ENCODE measurements around the gene DLK2.
A peak's percentile ranks its signal among the peaks of the same experiment; 100 is the strongest.

Gene DLK2

DNA sequence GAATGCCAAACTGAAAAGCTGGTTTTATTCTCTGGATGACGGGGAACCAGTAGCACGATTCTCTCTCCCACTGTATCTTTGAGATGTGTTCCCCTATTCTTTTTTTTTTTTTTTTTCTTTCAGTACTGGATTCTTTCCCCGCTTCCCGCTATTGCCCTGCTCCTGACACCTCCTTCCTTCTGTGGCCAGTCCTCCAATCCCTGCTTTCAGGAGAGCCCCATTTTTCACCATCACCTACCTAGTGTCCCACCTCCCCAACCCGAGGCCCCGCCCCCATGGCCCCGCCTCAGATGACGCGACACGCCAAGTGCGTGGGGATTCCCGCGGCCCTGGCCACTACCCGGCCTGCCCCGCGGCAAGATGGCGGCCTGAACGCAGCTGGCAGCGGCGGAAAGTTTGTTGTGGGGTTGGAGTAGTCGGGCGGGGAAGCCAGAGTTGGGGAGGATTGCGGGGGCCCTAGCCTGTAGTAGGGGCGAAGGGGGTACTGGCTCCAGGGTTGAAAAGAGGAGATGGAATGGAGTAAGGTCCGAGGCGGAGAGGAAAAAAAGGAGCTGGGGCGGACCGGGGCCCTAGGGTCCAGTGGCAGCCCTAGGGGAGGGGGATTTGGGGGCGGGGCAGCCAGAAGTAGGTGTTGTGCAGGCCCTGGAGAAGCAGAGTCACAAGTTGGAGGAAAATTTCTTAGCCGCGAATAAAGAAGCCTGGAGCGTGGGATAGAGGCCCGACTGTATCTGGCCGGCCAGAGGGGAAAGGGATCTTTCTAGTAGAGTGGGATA lies 22.1 kb upstream of the DLK2 start, which contains the start of gene TJAP1:
TJAP1 (plus strand) TSS at position 336 of the 773 bp plus-strand sequence. CDS start 21,432 bp downstream, outside the sequence.
- Histone ChIP-seq H3K9me3 (no peaks in the 10 kb centered on the region), H3K36me3 (no peaks in the 10 kb centered on the region), H3K27me3 (no peaks in the 10 kb centered on the region), H3K4me3 (ENCODE audit: low read depth, low read length) (peak within 1 kb of the TSS; percentile 62), H3K4me1 (peaks cover 5% of the 10 kb centered on the region)
- TF ChIP-seq, protein P1, sequence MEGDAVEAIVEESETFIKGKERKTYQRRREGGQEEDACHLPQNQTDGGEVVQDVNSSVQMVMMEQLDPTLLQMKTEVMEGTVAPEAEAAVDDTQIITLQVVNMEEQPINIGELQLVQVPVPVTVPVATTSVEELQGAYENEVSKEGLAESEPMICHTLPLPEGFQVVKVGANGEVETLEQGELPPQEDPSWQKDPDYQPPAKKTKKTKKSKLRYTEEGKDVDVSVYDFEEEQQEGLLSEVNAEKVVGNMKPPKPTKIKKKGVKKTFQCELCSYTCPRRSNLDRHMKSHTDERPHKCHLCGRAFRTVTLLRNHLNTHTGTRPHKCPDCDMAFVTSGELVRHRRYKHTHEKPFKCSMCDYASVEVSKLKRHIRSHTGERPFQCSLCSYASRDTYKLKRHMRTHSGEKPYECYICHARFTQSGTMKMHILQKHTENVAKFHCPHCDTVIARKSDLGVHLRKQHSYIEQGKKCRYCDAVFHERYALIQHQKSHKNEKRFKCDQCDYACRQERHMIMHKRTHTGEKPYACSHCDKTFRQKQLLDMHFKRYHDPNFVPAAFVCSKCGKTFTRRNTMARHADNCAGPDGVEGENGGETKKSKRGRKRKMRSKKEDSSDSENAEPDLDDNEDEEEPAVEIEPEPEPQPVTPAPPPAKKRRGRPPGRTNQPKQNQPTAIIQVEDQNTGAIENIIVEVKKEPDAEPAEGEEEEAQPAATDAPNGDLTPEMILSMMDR (IDR thresholded peaks at IDR 0.05; ENCODE audit: low read depth, low read length): no peak
- DNase-seq: peak; percentile 96

DNA sequence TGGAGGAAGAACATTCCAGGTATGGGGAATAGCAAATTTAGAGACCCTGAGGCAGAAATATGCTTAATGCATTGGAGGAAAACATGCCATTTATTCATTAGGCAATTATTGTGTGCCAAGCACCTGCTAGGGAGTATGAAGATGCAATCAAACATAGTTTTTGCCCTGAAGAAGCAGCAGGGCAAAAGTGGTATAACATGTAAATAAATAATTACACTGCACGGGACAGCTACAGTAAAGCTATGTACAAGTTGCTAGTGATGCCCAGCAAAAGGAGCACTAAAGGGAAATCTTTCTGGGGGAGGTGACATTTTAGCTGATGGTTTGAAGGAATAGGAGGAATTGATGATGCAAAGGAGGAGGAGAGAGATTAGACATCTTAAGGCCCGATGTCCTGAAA lies 21.4 kb upstream of the DLK2 start:
- peaks cover 5% of the 10 kb centered on the region for H3K4me1 ChIP-seq
- H3K4me3 ChIP-seq (ENCODE audit: low read depth, low read length): peak overlapping the region; percentile 62
- TF ChIP-seq, protein P1 (IDR thresholded peaks at IDR 0.05; ENCODE audit: low read depth, low read length): no peak
- H3K36me3 ChIP-seq: no peaks in the 10 kb centered on the region
- H3K27me3 ChIP-seq: no peaks in the 10 kb centered on the region
- H3K9me3 ChIP-seq: no peaks in the 10 kb centered on the region
- DNase-seq: no peak

DNA sequence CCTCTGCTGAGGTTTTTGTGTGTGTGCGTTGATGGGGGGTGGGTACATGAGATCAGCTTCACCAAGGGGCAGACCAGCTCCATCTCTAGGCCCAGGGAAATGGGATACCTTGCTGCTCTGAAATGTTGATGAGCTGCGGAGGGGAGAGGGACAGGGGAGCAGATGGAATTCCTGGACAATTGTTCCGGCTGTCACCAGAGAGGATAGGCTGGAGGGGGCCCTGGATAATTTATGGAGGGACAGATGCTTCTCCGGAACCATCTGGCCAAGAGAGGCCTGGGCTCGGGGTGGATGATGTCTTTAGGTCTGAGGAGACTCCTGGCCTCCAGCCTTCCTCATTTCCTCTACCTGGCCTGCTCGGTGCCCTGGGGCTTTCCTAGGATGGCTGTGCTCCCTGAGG lies 20.2 kb upstream of the DLK2 start:
- H3K27me3 ChIP-seq: no peaks in the 10 kb centered on the region
- H3K4me1 ChIP-seq: peaks cover 5% of the 10 kb centered on the region
- DNase-seq: no peak
- H3K9me3 ChIP-seq: no peaks in the 10 kb centered on the region
- H3K36me3 ChIP-seq: no peaks in the 10 kb centered on the region
- TF ChIP-seq, protein P1 (IDR thresholded peaks at IDR 0.05; ENCODE audit: low read depth, low read length): no peak
- H3K4me3 ChIP-seq (ENCODE audit: low read depth, low read length): no peak overlapping the region

DNA sequence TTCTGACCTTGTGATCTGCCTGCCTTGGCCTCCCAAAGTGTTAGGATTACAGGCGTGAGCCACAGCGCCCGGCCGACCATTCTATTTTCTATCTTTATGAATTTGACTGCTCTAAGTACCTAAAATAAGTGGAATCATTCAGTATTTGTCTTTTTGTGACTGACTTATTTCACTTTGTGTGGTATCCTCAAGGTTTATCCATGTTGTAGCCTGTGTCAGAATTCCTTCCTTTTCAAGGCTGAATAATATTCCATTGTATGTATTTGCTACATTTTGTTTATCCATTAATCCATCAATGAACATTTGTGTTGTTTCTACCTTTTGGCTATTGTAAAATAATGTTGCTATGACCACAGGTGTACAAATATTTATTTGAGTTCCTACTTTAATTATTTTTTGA lies 17.2 kb upstream of the DLK2 start:
- Histone ChIP-seq H3K27me3 (no peaks in the 10 kb centered on the region), H3K9me3 (no peaks in the 10 kb centered on the region), H3K4me3 (ENCODE audit: low read depth, low read length) (no peak overlapping the region), H3K36me3 (no peaks in the 10 kb centered on the region), H3K4me1 (peaks cover 5% of the 10 kb centered on the region)
- DNase-seq: no peak
- TF ChIP-seq, protein P1 (IDR thresholded peaks at IDR 0.05; ENCODE audit: low read depth, low read length): no peak

DNA sequence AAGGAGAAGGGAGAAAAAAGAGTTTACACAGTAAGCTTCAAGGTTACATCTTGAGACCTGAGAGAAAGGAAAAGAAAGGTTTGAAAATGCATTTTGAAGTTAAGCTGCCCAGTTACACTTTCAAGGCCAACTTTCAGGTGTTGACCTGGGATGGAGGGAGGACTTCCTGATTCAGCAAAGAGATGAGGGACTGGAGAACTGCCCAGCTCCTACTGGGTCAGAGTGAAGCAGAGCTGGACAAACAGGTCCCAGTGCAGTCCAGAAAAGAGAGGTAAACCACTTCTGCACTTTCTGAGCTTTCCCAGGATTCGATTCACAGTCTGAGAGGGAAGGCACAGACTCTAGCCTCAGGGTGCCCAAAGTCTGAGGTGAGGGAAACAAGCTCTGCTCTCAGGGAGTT lies 16.1 kb upstream of the DLK2 start:
- no peak for DNase-seq
- TF ChIP-seq, protein P1 (IDR thresholded peaks at IDR 0.05; ENCODE audit: low read depth, low read length): no peak
- Histone ChIP-seq H3K4me3 (ENCODE audit: low read depth, low read length) (no peak overlapping the region), H3K4me1 (no peaks in the 10 kb centered on the region), H3K9me3 (no peaks in the 10 kb centered on the region), H3K36me3 (no peaks in the 10 kb centered on the region), H3K27me3 (no peaks in the 10 kb centered on the region)

DNA sequence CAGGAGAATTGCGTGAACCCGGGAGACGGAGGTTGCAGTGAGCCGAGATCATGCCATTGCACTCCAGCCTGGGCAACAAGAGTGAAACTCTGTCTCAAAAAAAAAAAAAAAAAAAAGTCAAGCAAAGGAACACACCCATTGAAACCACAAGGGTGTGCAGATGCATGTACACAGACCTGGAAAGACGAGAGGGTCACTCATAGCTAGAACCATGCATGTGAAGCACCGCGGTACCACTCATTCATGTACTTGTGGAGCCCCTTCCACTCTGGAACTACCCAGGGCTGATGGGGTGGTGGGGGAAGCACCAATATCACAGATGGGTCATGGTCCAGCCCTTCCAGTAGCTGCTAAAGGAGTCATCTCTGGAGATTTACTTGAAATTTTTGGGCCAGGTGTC lies 14.6 kb upstream of the DLK2 start:
- H3K27me3 ChIP-seq: no peaks in the 10 kb centered on the region
- TF ChIP-seq, protein P1 (IDR thresholded peaks at IDR 0.05; ENCODE audit: low read depth, low read length): no peak
- DNase-seq: no peak
- no peak overlapping the region for H3K4me3 ChIP-seq (ENCODE audit: low read depth, low read length)
- no peaks in the 10 kb centered on the region for H3K36me3 ChIP-seq
- H3K9me3 ChIP-seq: no peaks in the 10 kb centered on the region
- H3K4me1 ChIP-seq: no peaks in the 10 kb centered on the region

Data from BE2C (cell line).